WTC11 (cell line): ENCODE measurements around the gene WBP1L.

ENCODE experiments used
- ATF2 ChIP-seq: sonication (generic); formaldehyde crosslinking; IDR thresholded peaks from 2 replicates; pipeline ENCODE4 v1.8.1; 2022; ENCODE audit warnings: low read depth, missing genetic modification reagents, borderline replicate concordance
- CBFB ChIP-seq: sonication (generic); formaldehyde crosslinking; IDR thresholded peaks from 2 replicates; pipeline ENCODE4 v1.8.1; 2022; ENCODE audit warnings: mild to moderate bottlenecking, low read depth, missing genetic modification reagents
- CREB1 ChIP-seq: sonication (generic); formaldehyde crosslinking; IDR thresholded peaks from 2 replicates; pipeline ENCODE4 v1.8.0; 2023; ENCODE audit warnings: mild to moderate bottlenecking, missing genetic modification reagents
- CTCF ChIP-seq: fragments of 200-600 bp; IDR thresholded peaks from 2 replicates; pipeline ENCODE4 v1.8.0; 2022; ENCODE audit warnings: antibody characterized with exemption
- ETV6 ChIP-seq: sonication (generic); formaldehyde crosslinking; IDR thresholded peaks from 2 replicates; pipeline ENCODE4 v1.8.1; 2022; ENCODE audit warnings: mild to moderate bottlenecking, missing genetic modification reagents
- MLX ChIP-seq: sonication (generic); formaldehyde crosslinking; IDR thresholded peaks from 2 replicates; pipeline ENCODE4 v1.8.1; 2023; ENCODE audit warnings: mild to moderate bottlenecking, missing genetic modification reagents, moderate library complexity
- RELA ChIP-seq: sonication (generic); formaldehyde crosslinking; IDR thresholded peaks from 2 replicates; pipeline ENCODE4 v1.8.1; 2022; ENCODE audit warnings: missing genetic modification reagents, mild to moderate bottlenecking, borderline replicate concordance
- SP1 ChIP-seq: sonication (generic); formaldehyde crosslinking; conservative IDR thresholded peaks from 2 replicates; pipeline ENCODE4 v1.8.1; 2022; ENCODE audit warnings: missing genetic modification reagents
- ZBTB43 ChIP-seq: sonication (generic); formaldehyde crosslinking; IDR thresholded peaks from 2 replicates; pipeline ENCODE4 v1.8.1; 2023; ENCODE audit warnings: mild to moderate bottlenecking, missing genetic modification reagents
- TF ChIP-seq, protein P1 (sequence below): sonication (generic); formaldehyde crosslinking; conservative IDR thresholded peaks from 2 replicates; pipeline ENCODE4 v1.8.1; 2023; ENCODE audit warnings: mild to moderate bottlenecking, low read depth, missing genetic modification reagents, moderate library complexity

DNA sequence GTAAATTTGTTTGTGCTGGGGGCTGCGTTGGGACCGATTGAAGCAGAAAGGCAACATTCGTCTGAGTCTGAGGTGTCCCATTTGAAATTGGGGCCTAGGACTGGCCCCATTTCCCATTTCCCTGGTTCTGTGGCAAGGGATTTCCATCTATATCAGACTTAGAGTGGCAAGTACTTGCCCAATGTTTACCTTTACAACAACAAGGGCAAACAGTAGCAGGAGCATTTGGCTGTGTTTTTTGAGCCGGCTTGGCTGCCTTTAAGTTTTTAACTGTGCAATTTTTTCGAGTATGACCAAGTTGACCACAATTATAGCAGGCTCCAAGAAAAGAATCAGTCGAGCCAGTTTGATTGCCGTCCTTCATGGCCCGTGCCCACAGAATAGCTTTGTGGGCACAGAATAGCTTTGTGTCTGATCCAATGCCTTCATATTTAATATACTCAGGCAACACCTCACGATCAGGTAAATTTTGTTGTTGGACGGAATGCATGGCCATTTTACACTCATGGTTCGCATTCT lies 98.1 kb downstream of the WBP1L start:
- no peak for TF ChIP-seq SP1 (CRISPR knock-in tag)
- TF ChIP-seq, protein P1, sequence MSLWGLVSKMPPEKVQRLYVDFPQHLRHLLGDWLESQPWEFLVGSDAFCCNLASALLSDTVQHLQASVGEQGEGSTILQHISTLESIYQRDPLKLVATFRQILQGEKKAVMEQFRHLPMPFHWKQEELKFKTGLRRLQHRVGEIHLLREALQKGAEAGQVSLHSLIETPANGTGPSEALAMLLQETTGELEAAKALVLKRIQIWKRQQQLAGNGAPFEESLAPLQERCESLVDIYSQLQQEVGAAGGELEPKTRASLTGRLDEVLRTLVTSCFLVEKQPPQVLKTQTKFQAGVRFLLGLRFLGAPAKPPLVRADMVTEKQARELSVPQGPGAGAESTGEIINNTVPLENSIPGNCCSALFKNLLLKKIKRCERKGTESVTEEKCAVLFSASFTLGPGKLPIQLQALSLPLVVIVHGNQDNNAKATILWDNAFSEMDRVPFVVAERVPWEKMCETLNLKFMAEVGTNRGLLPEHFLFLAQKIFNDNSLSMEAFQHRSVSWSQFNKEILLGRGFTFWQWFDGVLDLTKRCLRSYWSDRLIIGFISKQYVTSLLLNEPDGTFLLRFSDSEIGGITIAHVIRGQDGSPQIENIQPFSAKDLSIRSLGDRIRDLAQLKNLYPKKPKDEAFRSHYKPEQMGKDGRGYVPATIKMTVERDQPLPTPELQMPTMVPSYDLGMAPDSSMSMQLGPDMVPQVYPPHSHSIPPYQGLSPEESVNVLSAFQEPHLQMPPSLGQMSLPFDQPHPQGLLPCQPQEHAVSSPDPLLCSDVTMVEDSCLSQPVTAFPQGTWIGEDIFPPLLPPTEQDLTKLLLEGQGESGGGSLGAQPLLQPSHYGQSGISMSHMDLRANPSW (CRISPR knock-in tag): no peak
- TF ChIP-seq CTCF: no peak
- TF ChIP-seq CBFB (CRISPR knock-in tag): no peak
- no peak for TF ChIP-seq ZBTB43 (CRISPR knock-in tag)
- no peak for TF ChIP-seq MLX (CRISPR knock-in tag)
- TF ChIP-seq ATF2 (CRISPR knock-in tag): no peak
- TF ChIP-seq ETV6 (CRISPR knock-in tag): no peak
- no peak for TF ChIP-seq RELA (CRISPR knock-in tag)
- TF ChIP-seq CREB1 (CRISPR knock-in tag): no peak
